Astrocyte (in vitro differentiated cells and primary cell): Measurements from ENCODE around the gene ENPP4.

Experiments used
- EZH2 ChIP-seq: IDR thresholded peaks from 2 replicates; pipeline ENCODE4 v1.6.1; 2012; ENCODE audit warnings: mild to moderate bottlenecking, low read length, inconsistent platforms; ENCODE audit not compliant: insufficient read depth
- TF ChIP-seq, protein P1 (sequence below): IDR thresholded peaks from 2 replicates; pipeline ENCODE4 v1.5.1; 2011; ENCODE audit warnings: low read depth, mild to moderate bottlenecking, inconsistent platforms, low read length, moderate library complexity; ENCODE audit not compliant: insufficient read depth

DNA sequence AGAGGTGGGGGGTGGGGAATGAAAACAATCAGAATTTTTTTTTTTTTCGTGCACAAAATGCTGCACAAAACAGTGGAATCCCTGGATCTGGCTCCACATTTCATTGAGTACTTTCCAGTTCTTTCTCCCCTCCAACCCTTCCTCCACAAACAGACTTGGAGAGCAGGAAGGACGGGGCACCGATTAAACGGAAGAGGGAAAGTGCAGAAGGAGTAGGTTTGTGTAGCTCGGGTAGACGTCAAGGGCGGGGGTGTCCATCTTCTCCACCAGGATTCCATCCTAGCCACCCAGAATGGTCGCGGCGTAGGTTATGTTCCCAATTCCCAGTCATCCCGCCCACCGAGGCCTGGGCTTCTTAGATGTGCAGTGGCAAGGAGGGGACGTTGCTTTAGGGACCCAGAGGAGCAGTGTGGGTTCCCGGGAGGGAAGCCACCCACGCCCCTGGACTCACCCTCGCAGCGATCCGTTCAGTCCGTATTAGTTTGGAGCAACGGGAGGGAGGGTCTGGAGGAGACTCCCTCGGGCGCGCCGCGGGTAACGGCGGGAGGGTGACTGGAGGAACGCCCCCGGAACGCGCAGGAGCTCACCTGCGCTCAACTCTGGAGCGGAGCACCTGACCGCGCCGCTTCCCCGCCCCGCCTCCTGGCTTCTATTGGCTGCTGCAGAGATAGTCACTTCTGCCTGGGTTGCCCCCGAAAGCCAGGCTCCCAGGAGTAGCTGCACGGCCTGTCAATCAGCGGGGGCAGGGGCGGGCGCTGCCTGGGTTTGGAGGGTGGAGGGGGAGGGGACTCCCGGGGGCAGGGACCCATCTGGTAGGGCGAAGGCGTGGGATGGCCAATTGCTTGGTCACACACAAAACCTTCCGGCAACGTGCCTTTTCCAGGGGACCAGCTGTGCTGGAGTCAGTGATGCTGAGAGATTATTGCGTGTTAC lies 40.8 kb downstream of the ENPP4 start, which contains the start of gene ENPP5:
- TF ChIP-seq, protein P1, sequence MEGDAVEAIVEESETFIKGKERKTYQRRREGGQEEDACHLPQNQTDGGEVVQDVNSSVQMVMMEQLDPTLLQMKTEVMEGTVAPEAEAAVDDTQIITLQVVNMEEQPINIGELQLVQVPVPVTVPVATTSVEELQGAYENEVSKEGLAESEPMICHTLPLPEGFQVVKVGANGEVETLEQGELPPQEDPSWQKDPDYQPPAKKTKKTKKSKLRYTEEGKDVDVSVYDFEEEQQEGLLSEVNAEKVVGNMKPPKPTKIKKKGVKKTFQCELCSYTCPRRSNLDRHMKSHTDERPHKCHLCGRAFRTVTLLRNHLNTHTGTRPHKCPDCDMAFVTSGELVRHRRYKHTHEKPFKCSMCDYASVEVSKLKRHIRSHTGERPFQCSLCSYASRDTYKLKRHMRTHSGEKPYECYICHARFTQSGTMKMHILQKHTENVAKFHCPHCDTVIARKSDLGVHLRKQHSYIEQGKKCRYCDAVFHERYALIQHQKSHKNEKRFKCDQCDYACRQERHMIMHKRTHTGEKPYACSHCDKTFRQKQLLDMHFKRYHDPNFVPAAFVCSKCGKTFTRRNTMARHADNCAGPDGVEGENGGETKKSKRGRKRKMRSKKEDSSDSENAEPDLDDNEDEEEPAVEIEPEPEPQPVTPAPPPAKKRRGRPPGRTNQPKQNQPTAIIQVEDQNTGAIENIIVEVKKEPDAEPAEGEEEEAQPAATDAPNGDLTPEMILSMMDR, result no peak
- TF ChIP-seq EZH2, result peak; percentile 54
